Right lobe of liver (tissue), 4 donors: ENCODE data around the gene CRIP1.

Source experiments
- CTCF ChIP-seq, 4 donors: fragments of 200-600 bp in 3 of 4; fragments of 450-650 bp in 1 of 4; IDR thresholded peaks; one replicate each; pipeline versions ENCODE4 v1.5.1 to v1.8.0; 2016 to 2022; ENCODE audit warnings: antibody characterized with exemption in 4 of 4, mild to moderate bottlenecking in 2 of 4
- POLR2A ChIP-seq: fragments of 450-650 bp; IDR thresholded peaks from one replicate; pipeline ENCODE4 v1.6.1; 2017; ENCODE audit warnings: antibody characterized with exemption, mild to moderate bottlenecking
- donor health status: DM: no; HTN: no; CAD: no.
- donor health status: DM: no; HTN: no; CAD: no.
- donor health status: DM: no; HTN: yes; CAD: no.

- no peak for TF ChIP-seq POLR2A
- no peak for TF ChIP-seq CTCF (IDR thresholded peaks at IDR 0.05)
Observed at GRCh38 chr14:105517096-105517495, 30.4 kb downstream of the CRIP1 start.
